Keratinocyte (primary cell): ENCODE results near the gene FAU. TPM values are rescaled to one million over a fixed set of nuclear protein-coding genes. Genes with fewer than 3 reads are reported as not detected.

Experiments
- DNase-seq: peaks from one replicate; pipeline ENCODE4 v3.0.0-alpha.2; 2011; ENCODE audit warnings: low read depth, missing footprints, low spot score
- FAIRE-seq: peaks from 2 replicates; lab custom pipeline; 2011; peaks lifted over from hg19 to GRCh38; lab: Jason Lieb, UNC
- H2AFZ ChIP-seq: 2 replicates; pipeline ENCODE4 v1.6.0; 2012; ENCODE audit warnings: low read length, control low read depth, inconsistent platforms; ENCODE audit not compliant: control insufficient read depth
- H3K27ac ChIP-seq: 2 replicates; pipeline ENCODE4 v1.5.1; 2011; ENCODE audit warnings: low read length; ENCODE audit not compliant: control insufficient read depth, insufficient read depth
- H3K27me3 ChIP-seq: 3 replicates; pipeline ENCODE4 v1.6.0; 2011; ENCODE audit warnings: low read length; ENCODE audit not compliant: control insufficient read depth, insufficient read depth; ENCODE audit errors: extremely low read depth
- H3K36me3 ChIP-seq, 2 experiments: 2 replicates in 1 of 2; 3 replicates in 1 of 2; pipeline ENCODE4 v1.5.1; 2011; ENCODE audit warnings: low read length in 2 of 2, mild to moderate bottlenecking in 1 of 2; ENCODE audit not compliant: control insufficient read depth in 2 of 2, insufficient read depth in 2 of 2; ENCODE audit errors: extremely low read depth in 1 of 2
- H3K4me1 ChIP-seq: 3 replicates; pipeline ENCODE4 v1.5.1; 2011; ENCODE audit warnings: low read length; ENCODE audit not compliant: control insufficient read depth, insufficient read depth; ENCODE audit errors: extremely low read depth
- H3K4me2 ChIP-seq: 3 replicates; pipeline ENCODE4 v1.6.0; 2011; ENCODE audit warnings: low read depth, low read length; ENCODE audit not compliant: control insufficient read depth, insufficient read depth; ENCODE audit errors: extremely low read depth
- H3K4me3 ChIP-seq, 3 experiments: fragments of 200-600 bp in 1 of 3; sonication (generic) in 1 of 3; 2 replicates in 2 of 3; 3 replicates in 1 of 3; pipeline ENCODE4 v1.5.1; 2011 to 2016; ENCODE audit warnings: low read length in 3 of 3, mild to moderate bottlenecking in 3 of 3, control low read depth in 2 of 3, inconsistent platforms in 1 of 3, low read depth in 1 of 3, mixed read lengths in 1 of 3, mixed run types in 1 of 3, moderate library complexity in 1 of 3; ENCODE audit not compliant: control insufficient read depth in 2 of 3, insufficient read depth in 2 of 3; ENCODE audit errors: extremely low read depth in 1 of 3
- H3K79me2 ChIP-seq: 2 replicates; pipeline ENCODE4 v1.6.0; 2012; ENCODE audit warnings: low read length; ENCODE audit not compliant: control insufficient read depth, insufficient read depth
- H3K9ac ChIP-seq: 3 replicates; pipeline ENCODE4 v1.6.0; 2011; ENCODE audit warnings: low read length; ENCODE audit not compliant: control insufficient read depth, insufficient read depth; ENCODE audit errors: extremely low read depth
- H3K9me1 ChIP-seq: 3 replicates; pipeline ENCODE4 v1.6.0; 2011; ENCODE audit warnings: low read length; ENCODE audit not compliant: control insufficient read depth, insufficient read depth; ENCODE audit errors: extremely low read depth
- H3K9me3 ChIP-seq: 2 replicates; pipeline ENCODE4 v1.5.1; 2012; ENCODE audit warnings: low read depth, low read length; ENCODE audit not compliant: control insufficient read depth
- H4K20me1 ChIP-seq: 3 replicates; pipeline ENCODE4 v1.6.0; 2011; ENCODE audit warnings: low read length; ENCODE audit not compliant: control insufficient read depth, insufficient read depth; ENCODE audit errors: extremely low read depth
- EZH2 ChIP-seq: IDR thresholded peaks from one replicate; pipeline ENCODE4 v1.6.1; 2012; ENCODE audit warnings: inconsistent platforms, mild to moderate bottlenecking, low read length, moderate library complexity
- dilution Hi-C: fragments of 300-500 bp; cut with MboI; formaldehyde crosslinking; loops from one replicate; pipeline ENCODE4 v1.7.0; 2020; ENCODE audit warnings: low sequenced_read_pairs; ENCODE audit not compliant: extremely low pct_ligation_motif_present
- polyA plus RNA-seq, 5 experiments: library from polyadenylated mRNA; depleted of rRNA in 3 of 5; stranded (reverse) in 3 of 5; stranded (forward) in 1 of 5; unstranded in 1 of 5; fragments of >200 nt; gene quantifications; 1 replicate in 1 of 5; 2 replicates in 3 of 5; 3 replicates in 1 of 5; pipeline versions ENCODE4 v1.2.1 to v1.2.3, GENCODE V29; 2011 to 2012; ENCODE audit warnings: missing spikeins in 2 of 5, low read depth in 1 of 5, low replicate concordance in 1 of 5
- small RNA-seq, 3 experiments: library from RNA; depleted of rRNA; stranded (forward); fragments of <200 nt; gene quantifications; one replicate each; pipeline ENCODE3, GENCODE V24; 2012; ENCODE audit warnings: low read depth in 3 of 3, low replicate concordance in 1 of 3; ENCODE audit not compliant: insufficient read length in 3 of 3
- TF ChIP-seq, protein P1 (sequence below), 3 experiments: IDR thresholded peaks in 1 of 3; conservative IDR thresholded peaks in 1 of 3; optimal IDR thresholded peaks in 1 of 3; 2 replicates in 2 of 3; 3 replicates in 1 of 3; pipeline versions ENCODE3 to v1.5.1; 2011; ENCODE audit warnings: low read length in 3 of 3, mild to moderate bottlenecking in 3 of 3, moderate library complexity in 2 of 3, control low read depth in 1 of 3, inconsistent platforms in 1 of 3; ENCODE audit not compliant: insufficient read depth in 2 of 3; ENCODE audit errors: extremely low read depth in 1 of 3

Gene FAU
- polyA plus RNA-seq, 1 donor (not counting 4 experiments of a cell fraction or from before 2014, with no cell fraction given), result 452 TPM

- no peaks in the 10 kb centered on the region for H3K9me1 ChIP-seq
- FAIRE-seq (no peak), DNase-seq (no peak)
- H4K20me1 ChIP-seq, result no peaks in the 10 kb centered on the region
- no peak overlapping the region for H3K4me3 ChIP-seq
- H3K9ac ChIP-seq, result no peak overlapping the region
- dilution Hi-C loops, result no loop called here
- no peak overlapping the region for H3K27ac ChIP-seq
- H3K79me2 ChIP-seq, result peaks cover 1% of the 10 kb centered on the region
- H3K4me1 ChIP-seq, result no peaks in the 10 kb centered on the region
- TF ChIP-seq, protein P1, sequence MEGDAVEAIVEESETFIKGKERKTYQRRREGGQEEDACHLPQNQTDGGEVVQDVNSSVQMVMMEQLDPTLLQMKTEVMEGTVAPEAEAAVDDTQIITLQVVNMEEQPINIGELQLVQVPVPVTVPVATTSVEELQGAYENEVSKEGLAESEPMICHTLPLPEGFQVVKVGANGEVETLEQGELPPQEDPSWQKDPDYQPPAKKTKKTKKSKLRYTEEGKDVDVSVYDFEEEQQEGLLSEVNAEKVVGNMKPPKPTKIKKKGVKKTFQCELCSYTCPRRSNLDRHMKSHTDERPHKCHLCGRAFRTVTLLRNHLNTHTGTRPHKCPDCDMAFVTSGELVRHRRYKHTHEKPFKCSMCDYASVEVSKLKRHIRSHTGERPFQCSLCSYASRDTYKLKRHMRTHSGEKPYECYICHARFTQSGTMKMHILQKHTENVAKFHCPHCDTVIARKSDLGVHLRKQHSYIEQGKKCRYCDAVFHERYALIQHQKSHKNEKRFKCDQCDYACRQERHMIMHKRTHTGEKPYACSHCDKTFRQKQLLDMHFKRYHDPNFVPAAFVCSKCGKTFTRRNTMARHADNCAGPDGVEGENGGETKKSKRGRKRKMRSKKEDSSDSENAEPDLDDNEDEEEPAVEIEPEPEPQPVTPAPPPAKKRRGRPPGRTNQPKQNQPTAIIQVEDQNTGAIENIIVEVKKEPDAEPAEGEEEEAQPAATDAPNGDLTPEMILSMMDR (optimal IDR thresholded peaks at IDR 0.05 in 1 of 3, IDR thresholded peaks at IDR 0.05 in 1 of 3, conservative IDR thresholded peaks at IDR 0.05 in 1 of 3; ENCODE audit: extremely low read depth in 1 of 3, insufficient read depth in 2 of 3, low read length in 3 of 3), result no peak
- no peak for TF ChIP-seq EZH2
- no peak overlapping the region for H3K4me2 ChIP-seq
- H3K27me3 ChIP-seq, result no peaks in the 10 kb centered on the region
- no peak overlapping the region for H2AFZ ChIP-seq
- H3K36me3 ChIP-seq, result peaks cover 0 to 6% of the 10 kb centered on the region in 2 experiments
- no peaks in the 10 kb centered on the region for H3K9me3 ChIP-seq
Measured at GRCh38 chr11:65072631-65072966, 49.3 kb downstream of the FAU start.

- no peaks in the 10 kb centered on the region for H3K79me2 ChIP-seq
- no peak overlapping the region for H3K4me2 ChIP-seq
- FAIRE-seq (no peak), DNase-seq (no peak)
- no peaks in the 10 kb centered on the region for H3K9me3 ChIP-seq
- H3K27me3 ChIP-seq, result no peaks in the 10 kb centered on the region
- dilution Hi-C loops, result no loop called here
- no peak overlapping the region for H3K9ac ChIP-seq
- no peak overlapping the region for H3K4me3 ChIP-seq
- H2AFZ ChIP-seq, result no peak overlapping the region
- H3K9me1 ChIP-seq, result no peaks in the 10 kb centered on the region
- H3K36me3 ChIP-seq, result peaks cover 0 to 3% of the 10 kb centered on the region in 2 experiments
- TF ChIP-seq, protein P1 (optimal IDR thresholded peaks at IDR 0.05 in 1 of 3, IDR thresholded peaks at IDR 0.05 in 1 of 3, conservative IDR thresholded peaks at IDR 0.05 in 1 of 3; ENCODE audit: extremely low read depth in 1 of 3, insufficient read depth in 2 of 3, low read length in 3 of 3), result no peak
- TF ChIP-seq EZH2, result no peak
- H3K27ac ChIP-seq, result no peak overlapping the region
- H3K4me1 ChIP-seq, result no peaks in the 10 kb centered on the region
- no peaks in the 10 kb centered on the region for H4K20me1 ChIP-seq
Measured at GRCh38 chr11:65071907-65072630, 49.9 kb downstream of the FAU start.

Small RNAs within 50 kb of the gene (small RNA-seq; reads per million reads assigned to genes)
- gene HIGD1AP10 (0 reads per million in 3 experiments), gene PDCL2P2 (0 reads per million in 3 experiments), gene RNU2-23P (0 to 2.5 (median 0.47) reads per million in 3 experiments)

Other genes starting within 250 kb of the FAU start
- gene EHD1, start 243.5 kb downstream of the FAU start, polyA plus RNA-seq, result 73.9 to 192 TPM (median 75.6 TPM) in 3 replicates
- gene ATG2A, start 204.9 kb downstream of the FAU start, polyA plus RNA-seq, result 2.4 to 5.7 TPM (median 4.5 TPM) in 3 replicates
- gene PPP2R5B, start 197.4 kb downstream of the FAU start, polyA plus RNA-seq, result 13.7 to 20.6 TPM (median 16.4 TPM) in 3 replicates
- 0.08 TPM in 1 of 3 replicates, not detected in the others for gene GPHA2, start 186.2 kb downstream of the FAU start, polyA plus RNA-seq
- gene MAJIN, start 150.0 kb downstream of the FAU start, polyA plus RNA-seq, result 0.09 TPM in 1 of 3 replicates, not detected in the others
- 0.09 to 0.10 TPM (median 0.10 TPM) in 3 replicates for gene BATF2, start 125.2 kb downstream of the FAU start, polyA plus RNA-seq
- gene ARL2, start 108.0 kb downstream of the FAU start, polyA plus RNA-seq, result 77.8 to 89.0 TPM (median 77.8 TPM) in 3 replicates
- 1.8 to 11.2 TPM (median 8.3 TPM) in 3 replicates for gene SNX15, start 94.7 kb downstream of the FAU start, polyA plus RNA-seq
- gene SAC3D1, start 80.9 kb downstream of the FAU start, polyA plus RNA-seq, result 4.9 to 7.3 TPM (median 5.8 TPM) in 3 replicates
- 1.9 to 3.2 TPM (median 2.3 TPM) in 3 replicates for gene NAALADL1, start 63.6 kb downstream of the FAU start, polyA plus RNA-seq
- gene CDCA5, start 38.1 kb downstream of the FAU start, polyA plus RNA-seq, result 1.9 to 10.4 TPM (median 8.0 TPM) in 3 replicates
- gene ZFPL1, start 37.9 kb downstream of the FAU start, polyA plus RNA-seq, result 15.0 to 28.3 TPM (median 18.6 TPM) in 3 replicates
- 28.8 to 64.0 TPM (median 43.1 TPM) in 3 replicates for gene VPS51, start 25.9 kb downstream of the FAU start, polyA plus RNA-seq
- 9.7 to 12.6 TPM (median 10.7 TPM) in 3 replicates for gene TM7SF2, start 10.3 kb downstream of the FAU start, polyA plus RNA-seq
- 2.6 to 6.6 TPM (median 3.4 TPM) in 3 replicates for gene ZNHIT2, start 4.4 kb downstream of the FAU start, polyA plus RNA-seq
- 46.3 to 67.7 TPM (median 49.6 TPM) in 3 replicates for gene MRPL49, start 187 bp upstream of the FAU start, polyA plus RNA-seq
- gene SYVN1, start 12.4 kb upstream of the FAU start, polyA plus RNA-seq, result 10.0 to 25.4 TPM (median 10.8 TPM) in 3 replicates
- gene SPDYC, start 48.1 kb upstream of the FAU start, polyA plus RNA-seq, result not detected in 3 replicates
- 250 to 300 TPM (median 284 TPM) in 3 replicates for gene CAPN1, start 59.8 kb upstream of the FAU start, polyA plus RNA-seq
- 13.8 to 21.5 TPM (median 20.9 TPM) in 3 replicates for gene POLA2, start 139.8 kb upstream of the FAU start, polyA plus RNA-seq
- 3.6 to 18.7 TPM (median 6.1 TPM) in 3 replicates for gene CDC42EP2, start 192.7 kb upstream of the FAU start, polyA plus RNA-seq
- gene DPF2, start 211.7 kb upstream of the FAU start, polyA plus RNA-seq, result 14.5 to 43.9 TPM (median 16.8 TPM) in 3 replicates
- 0.04 to 0.05 TPM in 2 of 3 replicates, not detected in the other for gene TIGD3, start 232.6 kb upstream of the FAU start, polyA plus RNA-seq